ENCODE measurements around the gene FOSB. TPM values are rescaled to one million over a fixed set of nuclear protein-coding genes. Genes with fewer than 3 reads are reported as not detected.
A peak's percentile ranks its signal among the peaks of the same experiment; 100 is the strongest.

Gene FOSB
- total RNA-seq, 1 experiment from 2014 or later, result 6.4 TPM

DNA sequence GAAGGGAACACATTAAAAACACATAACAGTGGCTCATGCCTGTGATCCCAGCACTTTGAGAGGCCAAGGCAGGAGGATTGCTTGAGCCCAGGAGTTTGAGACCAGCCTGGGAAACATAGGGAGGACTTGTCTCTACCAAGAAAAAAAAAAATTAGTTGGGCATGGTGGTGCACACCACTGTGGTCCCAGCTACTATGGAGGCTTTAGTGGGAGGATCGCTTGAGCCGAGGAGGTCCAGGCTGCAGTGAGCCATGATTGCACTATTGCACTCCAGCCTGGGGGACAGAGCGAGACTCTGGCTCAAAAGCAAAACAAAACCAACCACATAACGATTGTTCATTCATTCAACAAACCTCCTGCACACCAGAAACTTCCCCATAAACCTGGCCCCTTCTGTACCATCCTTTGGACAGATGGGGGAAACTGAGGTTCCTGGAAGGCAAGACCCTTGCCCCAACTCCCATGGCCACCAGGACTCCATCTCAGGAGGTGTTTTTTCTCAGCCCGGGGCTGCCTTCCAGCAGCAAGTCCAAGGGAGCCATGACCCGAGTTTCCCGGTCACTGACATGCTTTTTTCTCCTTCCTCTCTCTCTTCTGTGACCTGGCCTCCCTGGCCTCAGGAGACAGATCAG, 4.3 kb downstream of the FOSB start:
- Mint-ChIP-seq H3K4me1 (ENCODE audit: low read depth, unreplicated experiment) (peaks cover 10% of the 10 kb centered on the region), H3K27me3 (ENCODE audit: insufficient read depth, unreplicated experiment) (peaks cover 2% of the 10 kb centered on the region), H3K9me3 (ENCODE audit: unreplicated experiment) (no peaks in the 10 kb centered on the region), H3K27ac (ENCODE audit: unreplicated experiment) (no peak overlapping the region), H3K4me3 (ENCODE audit: unreplicated experiment) (no peak overlapping the region), H3K36me3 (ENCODE audit: insufficient read depth, unreplicated experiment) (peaks cover 47% of the 10 kb centered on the region)
- ChIA-PET POLR2A (interaction anchor here (0.6 kb wide), 1 partner anchor 533 kb away, joined by 10 read pairs; no protein-coding TSS in a partner anchor), CTCF (no interaction called here)
- H3K27me3 ChIP-seq (replicated peaks; ENCODE audit: control insufficient read depth, insufficient read depth, low read length), result no peaks in the 10 kb centered on the region
- H3K4me1 ChIP-seq, result peaks cover 9% of the 10 kb centered on the region; the same call in 1 of the 2 replicates
- TF ChIP-seq CTCF (IDR thresholded peaks at IDR 0.05; ENCODE audit: insufficient read depth in 1 of 2, low read depth in 1 of 2, low read length in 1 of 2, severe bottlenecking in 1 of 2, unreplicated experiment in 1 of 2), result no peak
- no peak overlapping the region for H3K4me3 ChIP-seq (ENCODE audit: low read depth, low read length)
- intact Hi-C loops (cut with micrococcal nuclease; ENCODE audit: unreplicated experiment), result no loop called here
- DNase-seq, result peak in 1 of 2 experiments; percentile 22
- H3K9me3 ChIP-seq, result no peaks in the 10 kb centered on the region
- no TSS peak for BruUV-seq (replicated peaks)
- H3K36me3 ChIP-seq (ENCODE audit: control insufficient read depth, insufficient read depth, low read length), result no peaks in the 10 kb centered on the region

DNA sequence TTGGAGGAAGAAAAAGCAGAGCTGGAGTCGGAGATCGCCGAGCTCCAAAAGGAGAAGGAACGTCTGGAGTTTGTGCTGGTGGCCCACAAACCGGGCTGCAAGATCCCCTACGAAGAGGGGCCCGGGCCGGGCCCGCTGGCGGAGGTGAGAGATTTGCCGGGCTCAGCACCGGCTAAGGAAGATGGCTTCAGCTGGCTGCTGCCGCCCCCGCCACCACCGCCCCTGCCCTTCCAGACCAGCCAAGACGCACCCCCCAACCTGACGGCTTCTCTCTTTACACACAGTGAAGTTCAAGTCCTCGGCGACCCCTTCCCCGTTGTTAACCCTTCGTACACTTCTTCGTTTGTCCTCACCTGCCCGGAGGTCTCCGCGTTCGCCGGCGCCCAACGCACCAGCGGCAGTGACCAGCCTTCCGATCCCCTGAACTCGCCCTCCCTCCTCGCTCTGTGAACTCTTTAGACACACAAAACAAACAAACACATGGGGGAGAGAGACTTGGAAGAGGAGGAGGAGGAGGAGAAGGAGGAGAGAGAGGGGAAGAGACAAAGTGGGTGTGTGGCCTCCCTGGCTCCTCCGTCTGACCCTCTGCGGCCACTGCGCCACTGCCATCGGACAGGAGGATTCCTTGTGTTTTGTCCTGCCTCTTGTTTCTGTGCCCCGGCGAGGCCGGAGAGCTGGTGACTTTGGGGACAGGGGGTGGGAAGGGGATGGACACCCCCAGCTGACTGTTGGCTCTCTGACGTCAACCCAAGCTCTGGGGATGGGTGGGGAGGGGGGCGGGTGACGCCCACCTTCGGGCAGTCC, 5.0 kb downstream of the FOSB start:
- Histone ChIP-seq H3K27me3 (replicated peaks; ENCODE audit: control insufficient read depth, insufficient read depth, low read length) (no peaks in the 10 kb centered on the region), H3K4me3 (ENCODE audit: low read depth, low read length) (no peak overlapping the region), H3K4me1 (peaks cover 9% of the 10 kb centered on the region; the same call in 1 of the 2 replicates), H3K9me3 (no peaks in the 10 kb centered on the region), H3K36me3 (ENCODE audit: control insufficient read depth, insufficient read depth, low read length) (no peaks in the 10 kb centered on the region)
- Mint-ChIP-seq H3K9me3 (ENCODE audit: unreplicated experiment) (no peaks in the 10 kb centered on the region), H3K36me3 (ENCODE audit: insufficient read depth, unreplicated experiment) (peaks cover 39% of the 10 kb centered on the region), H3K4me3 (ENCODE audit: unreplicated experiment) (no peak overlapping the region), H3K27ac (ENCODE audit: unreplicated experiment) (no peak overlapping the region), H3K4me1 (ENCODE audit: low read depth, unreplicated experiment) (peaks cover 13% of the 10 kb centered on the region), H3K27me3 (ENCODE audit: insufficient read depth, unreplicated experiment) (peaks cover 2% of the 10 kb centered on the region)
- POLR2A ChIA-PET, result interaction anchor here (0.6 kb wide), 1 partner anchor 533 kb away, joined by 10 read pairs; no protein-coding TSS in a partner anchor
- peak in 1 of 2 experiments; percentile 50 for DNase-seq
- BruUV-seq (replicated peaks), result no TSS peak
- intact Hi-C loops (cut with micrococcal nuclease; ENCODE audit: unreplicated experiment), result no loop called here
- CTCF ChIA-PET, result no interaction called here
- TF ChIP-seq CTCF (IDR thresholded peaks at IDR 0.05; ENCODE audit: insufficient read depth in 1 of 2, low read depth in 1 of 2, low read length in 1 of 2, severe bottlenecking in 1 of 2, unreplicated experiment in 1 of 2), result no peak

- H3K27me3 ChIP-seq (replicated peaks; ENCODE audit: control insufficient read depth, insufficient read depth, low read length), result no peaks in the 10 kb centered on the region
- BruUV-seq (replicated peaks), result no TSS peak
- TF ChIP-seq CTCF (IDR thresholded peaks at IDR 0.05; ENCODE audit: insufficient read depth in 1 of 2, low read depth in 1 of 2, low read length in 1 of 2, severe bottlenecking in 1 of 2, unreplicated experiment in 1 of 2), result no peak
- no peak overlapping the region for H3K4me3 ChIP-seq (ENCODE audit: low read depth, low read length)
- H3K4me1 ChIP-seq, result peaks cover 10% of the 10 kb centered on the region; the same call in 1 of the 2 replicates
- Mint-ChIP-seq H3K4me3 (ENCODE audit: unreplicated experiment) (no peak overlapping the region), H3K27me3 (ENCODE audit: insufficient read depth, unreplicated experiment) (peaks cover 2% of the 10 kb centered on the region), H3K36me3 (ENCODE audit: insufficient read depth, unreplicated experiment) (peaks cover 37% of the 10 kb centered on the region), H3K9me3 (ENCODE audit: unreplicated experiment) (no peaks in the 10 kb centered on the region), H3K4me1 (ENCODE audit: low read depth, unreplicated experiment) (peaks cover 13% of the 10 kb centered on the region), H3K27ac (ENCODE audit: unreplicated experiment) (no peak overlapping the region)
- no peak for DNase-seq
- no peaks in the 10 kb centered on the region for H3K9me3 ChIP-seq
- ChIA-PET CTCF (no interaction called here), POLR2A (no interaction called here)
- H3K36me3 ChIP-seq (ENCODE audit: control insufficient read depth, insufficient read depth, low read length), result no peaks in the 10 kb centered on the region
- intact Hi-C loops (cut with micrococcal nuclease; ENCODE audit: unreplicated experiment), result no loop called here
Measured at GRCh38 chr19:45473367-45473681, 5.5 kb downstream of the FOSB start.
